HepG2 (cell line): Measurements from ENCODE around the gene B4GALT5. TPM values are rescaled to one million over a fixed set of nuclear protein-coding genes. Genes with fewer than 3 reads are reported as not detected.

Experiments used
- ADNP ChIP-seq: sonication (generic); formaldehyde crosslinking; IDR thresholded peaks from 2 replicates; pipeline ENCODE4 v1.4.0; 2020; ENCODE audit warnings: missing genetic modification reagents
- ATF6 ChIP-seq: sonication (generic); formaldehyde crosslinking; conservative IDR thresholded peaks from 2 replicates; pipeline ENCODE4 v1.4.0; 2020; ENCODE audit warnings: missing genetic modification reagents
- CEBPZ ChIP-seq: IDR thresholded peaks from 2 replicates; pipeline ENCODE4 v1.6.1; 2012; ENCODE audit warnings: low read length, improper control_type of control experiment
- FOXA1 ChIP-seq, 2 experiments: fragments of 450-650 bp in 1 of 2; sonication (generic) in 1 of 2; formaldehyde crosslinking in 1 of 2; IDR thresholded peaks; 2 replicates each; pipeline versions ENCODE4 v1.4.0 to v1.6.1; 2016 to 2020; ENCODE audit warnings: missing genetic modification reagents in 1 of 2
- HDAC6 ChIP-seq: fragments of 200-600 bp; sonication (generic); IDR thresholded peaks from 2 replicates; pipeline ENCODE4 v1.7.0; 2017; ENCODE audit warnings: mild to moderate bottlenecking, antibody characterized with exemption, low read length, low read depth
- HNF4G ChIP-seq, 2 experiments: sonication (generic) in 1 of 2; formaldehyde crosslinking in 1 of 2; IDR thresholded peaks; 2 replicates each; pipeline versions ENCODE4 v1.4.0 to v1.6.1; 2011 to 2020; ENCODE audit warnings: borderline replicate concordance in 2 of 2, low read depth in 2 of 2, mild to moderate bottlenecking in 2 of 2, low read length in 1 of 2, missing genetic modification reagents in 1 of 2, moderate library complexity in 1 of 2
- NFKB2 ChIP-seq: sonication (generic); formaldehyde crosslinking; IDR thresholded peaks from 2 replicates; pipeline ENCODE4 v1.4.0; 2020; ENCODE audit warnings: missing genetic modification reagents, borderline replicate concordance
- SNRNP70 ChIP-seq: fragments of 200-400 bp; formaldehyde crosslinking; IDR thresholded peaks from 2 replicates; pipeline ENCODE4 v1.6.1; 2017; ENCODE audit warnings: mild to moderate bottlenecking, low read depth, low read length, moderate library complexity
- TARDBP ChIP-seq: sonication (generic); formaldehyde crosslinking; IDR thresholded peaks from 2 replicates; pipeline ENCODE4 v1.8.0; 2022; ENCODE audit warnings: mild to moderate bottlenecking, missing genetic modification reagents
- TFAP4 ChIP-seq: sonication (generic); IDR thresholded peaks from 2 replicates; pipeline ENCODE4 v1.6.1; 2016; ENCODE audit warnings: low read depth, borderline replicate concordance
- TIGD3 ChIP-seq: sonication (generic); formaldehyde crosslinking; IDR thresholded peaks from 2 replicates; pipeline ENCODE4 v1.5.1; 2020; ENCODE audit warnings: mild to moderate bottlenecking, missing genetic modification reagents, borderline replicate concordance
- XBP1 ChIP-seq: sonication (generic); formaldehyde crosslinking; IDR thresholded peaks from 2 replicates; pipeline ENCODE4 v1.5.0; 2020; ENCODE audit warnings: missing genetic modification reagents
- ZBTB25 ChIP-seq: IDR thresholded peaks from 2 replicates; pipeline ENCODE4 v1.6.1; 2018; ENCODE audit warnings: missing genetic modification reagents
- ZBTB7A ChIP-seq: sonication (generic); formaldehyde crosslinking; IDR thresholded peaks from 2 replicates; pipeline ENCODE4 v1.8.0; 2022; ENCODE audit warnings: mild to moderate bottlenecking, missing genetic modification reagents
- ZNF234 ChIP-seq: sonication (generic); formaldehyde crosslinking; conservative IDR thresholded peaks from 2 replicates; pipeline ENCODE4 v1.5.1; 2020; ENCODE audit warnings: mild to moderate bottlenecking, missing genetic modification reagents
- ZNF639 ChIP-seq: conservative IDR thresholded peaks from 2 replicates; pipeline ENCODE4 v1.6.1; 2018; ENCODE audit warnings: missing genetic modification reagents
- ZNF841 ChIP-seq: sonication (generic); formaldehyde crosslinking; IDR thresholded peaks from 2 replicates; pipeline ENCODE4 v1.8.1; 2023; ENCODE audit warnings: missing genetic modification reagents, borderline replicate concordance
- ZSCAN21 ChIP-seq: sonication (generic); formaldehyde crosslinking; IDR thresholded peaks from 2 replicates; pipeline ENCODE4 v1.8.0; 2022; ENCODE audit warnings: mild to moderate bottlenecking, missing genetic modification reagents, moderate library complexity, borderline replicate concordance
- polyA plus RNA-seq, 8 experiments: library from polyadenylated mRNA; depleted of rRNA in 3 of 8; stranded (reverse) in 7 of 8; unstranded in 1 of 8; fragments of >200 nt; fragmentation: Illumina TruSeq in 4 of 8; extraction: Trizol in 4 of 8; gene quantifications; 2 replicates each; pipeline versions ENCODE4 v1.2.1 to v1.2.3, GENCODE V29; 2011 to 2016; ENCODE audit warnings: low read depth in 4 of 8, missing spikeins in 1 of 8, mixed read lengths in 1 of 8; ENCODE audit not compliant: insufficient read depth in 1 of 8
- total RNA-seq, 5 experiments: library from RNA; depleted of rRNA; stranded (reverse); fragments of >200 nt; fragmentation: Illumina TruSeq; extraction: Trizol; gene quantifications; 2 replicates each; pipeline ENCODE4 v1.2.3, GENCODE V29; 2016; ENCODE audit warnings: low read depth in 1 of 5

B4GALT5 gene
- total and polyA plus RNA-seq, 2 of the 13 experiments (the other 11 are each of a cell fraction or from before 2014, with no cell fraction given) = 27.3 to 30.9 TPM

- TF ChIP-seq TIGD3 (CRISPR knock-in tag) (no peak), ADNP (no peak; the same call in 1 of the 2 replicates), ZNF639 (CRISPR knock-in tag) (0 out of 2 replicates have a peak, but pooled peaks have one; percentile 61), ZSCAN21 (CRISPR knock-in tag) (no peak; the same call in 1 of the 2 replicates), ATF6 (no peak), SNRNP70 (no peak), TFAP4 (peak; percentile 84), ZBTB7A (CRISPR knock-in tag) (no peak), ZNF841 (no peak), TARDBP (CRISPR knock-in tag) (no peak), HDAC6 (no peak), ZNF234 (CRISPR knock-in tag) (no peak), HNF4G (IDR thresholded peaks at IDR 0.05; ENCODE audit: borderline replicate concordance, low read depth, low read length) (0 out of 2 replicates have a peak, but pooled peaks have one; percentile 9), HNF4G (CRISPR knock-in tag; IDR thresholded peaks at IDR 0.05; ENCODE audit: borderline replicate concordance, low read depth) (no peak; the same call in 1 of the 2 replicates), CEBPZ (no peak), ZBTB25 (CRISPR knock-in tag) (peak; percentile 57), NFKB2 (CRISPR knock-in tag) (peak; percentile 40; the same call in 1 of the 2 replicates), XBP1 (CRISPR knock-in tag) (no peak), FOXA1 (IDR thresholded peaks at IDR 0.05) (no peak), FOXA1 (CRISPR knock-in tag; IDR thresholded peaks at IDR 0.05) (peak; percentile 60; the same call in 1 of the 2 replicates)
Observed at GRCh38 chr20:49612127-49612738, 101.4 kb downstream of the B4GALT5 start (continued).
